Body of pancreas (tissue), 4 donors: ENCODE measurements around the gene XRCC5. TPM values are rescaled to one million over a fixed set of nuclear protein-coding genes. Genes with fewer than 3 reads are reported as not detected.

ENCODE experiments used
- ATAC-seq: fragments of 150-250 bp; one replicate; pipeline ENCODE4 v1.9.1; 2016
- DNase-seq, 4 donors: peaks; one replicate each; pipeline ENCODE4 v3.0.0-alpha.2; 2019
- H3K27ac ChIP-seq, 4 donors: fragments of 200-600 bp; sonication (generic); 1 replicate in 3 of 4; 2 replicates in 1 of 4; pipeline versions ENCODE4 v1.5.1 to v1.6.1; 2016 to 2019; ENCODE audit warnings: mild to moderate bottlenecking in 1 of 4, mixed read lengths in 1 of 4, moderate library complexity in 1 of 4
- H3K27me3 ChIP-seq, 2 donors: fragments of 200-600 bp; sonication (generic); one replicate each; pipeline ENCODE4 v1.6.0; 2016; ENCODE audit warnings: mild to moderate bottlenecking in 1 of 2
- H3K36me3 ChIP-seq, 2 donors: fragments of 200-600 bp; sonication (generic); replicated peaks in 1 of 2; 2 replicates each; pipeline ENCODE4 v1.5.1; 2016; ENCODE audit warnings: low read depth in 2 of 2; ENCODE audit not compliant: insufficient read depth in 1 of 2
- H3K4me1 ChIP-seq: fragments of 200-600 bp; sonication (generic); one replicate; pipeline ENCODE4 v1.6.0; 2016
- H3K4me3 ChIP-seq, 2 donors: fragments of 200-600 bp; sonication (generic); 1 replicate in 1 of 2; 2 replicates in 1 of 2; pipeline ENCODE4 v1.5.1; 2016 to 2019
- H3K9me3 ChIP-seq, 3 donors: fragments of 200-600 bp; sonication (generic); 1 replicate in 2 of 3; 2 replicates in 1 of 3; pipeline ENCODE4 v1.5.1; 2016
- CTCF ChIP-seq, 7 experiments: fragments of 450-650 bp in 4 of 7; fragments of 200-600 bp in 3 of 7; sonication (generic) in 3 of 7; IDR thresholded peaks; one replicate each; pipeline ENCODE4 v1.5.1; 2016 to 2019; ENCODE audit warnings: antibody characterized with exemption in 7 of 7
- POLR2A ChIP-seq, 3 donors: fragments of 450-650 bp; IDR thresholded peaks; one replicate each; pipeline ENCODE4 v1.6.1; 2016; ENCODE audit warnings: antibody characterized with exemption in 3 of 3, mild to moderate bottlenecking in 2 of 3
- WGBS, 2 donors: methylation state at CpG; one replicate each; pipeline ENCODE4 v1.1.5; 2017; 5-methylcytosine and 5-hydroxymethylcytosine counted together
- intact Hi-C: fragments of 100-400 bp; cut with DNase I; formaldehyde crosslinking; loops from one replicate; pipeline ENCODE4 v1.15.1; 2023
- total RNA-seq, 2 donors: library from RNA; depleted of rRNA; stranded (reverse); fragments of >200 nt; gene quantifications; one replicate each; pipeline ENCODE4 v1.1.0, GENCODE V29; 2016

Gene XRCC5
- 10 to 100 TPM; 74.2 to 74.7 TPM for total RNA-seq

- Histone ChIP-seq H3K27me3 (no peaks in the 10 kb centered on the region), H3K4me3 (peak within 1 kb of the TSS; percentile 76 to 83), H3K36me3 (peaks cover 0 to 6% of the 10 kb centered on the region in 2 donors), H3K27ac (peak within 1 kb of the TSS; percentile 73 to 93 (median 81)), H3K9me3 (no peaks in the 10 kb centered on the region), H3K4me1 (peaks cover 37% of the 10 kb centered on the region)
- WGBS, 2 donors = 0% methylated on average over 36 to 57 of the region's 57 CpGs
- DNase-seq = peak; percentile 95 to 99 (median 98)
- intact Hi-C loops = no loop called here
- peak; percentile 100 for ATAC-seq
- peak in 2 of 7 experiments; percentile 3 to 4 for TF ChIP-seq CTCF (IDR thresholded peaks at IDR 0.05)
- peak in 2 of 3 donors; percentile 81 to 83 for TF ChIP-seq POLR2A (IDR thresholded peaks at IDR 0.05)
These were observed at the start of gene XRCC5 for GRCh38 chr2:216108967-216109921. Gene XRCC5 (plus strand): TSS chr2:216109348. CDS start chr2:216109437, 89 bp downstream.

- no peak for ATAC-seq
- WGBS, 2 donors = 85 to 94% methylated on average over 2 of the region's 2 CpGs
- Histone ChIP-seq H3K4me1 (no peaks in the 10 kb centered on the region), H3K4me3 (no peak overlapping the region), H3K9me3 (no peaks in the 10 kb centered on the region), H3K27ac (no peak overlapping the region), H3K36me3 (peaks cover 0 to 1% of the 10 kb centered on the region in 2 donors), H3K27me3 (no peaks in the 10 kb centered on the region)
- no peak for DNase-seq
- intact Hi-C loops = no loop called here
- TF ChIP-seq CTCF (IDR thresholded peaks at IDR 0.05) = no peak
- TF ChIP-seq POLR2A (IDR thresholded peaks at IDR 0.05) = no peak
These were observed 45.0 kb upstream of the XRCC5 start for GRCh38 chr2:216064014-216064630.

- WGBS, 2 donors = 74 to 87% methylated on average over 1 of the region's 1 CpG
- no peaks in the 10 kb centered on the region for H3K4me1 ChIP-seq
- peaks cover 0 to 1% of the 10 kb centered on the region in 2 donors for H3K36me3 ChIP-seq
- ATAC-seq (no peak), DNase-seq (no peak)
- no peaks in the 10 kb centered on the region for H3K27me3 ChIP-seq
- TF ChIP-seq POLR2A (IDR thresholded peaks at IDR 0.05) = no peak
- no peak for TF ChIP-seq CTCF (IDR thresholded peaks at IDR 0.05)
- H3K4me3 ChIP-seq = no peak overlapping the region
- H3K9me3 ChIP-seq = no peaks in the 10 kb centered on the region
- intact Hi-C loops = no loop called here
- no peak overlapping the region for H3K27ac ChIP-seq
These were observed 44.5 kb upstream of the XRCC5 start for GRCh38 chr2:216064665-216065064.

- no peak overlapping the region for H3K27ac ChIP-seq
- WGBS, 2 donors = 87 to 88% methylated on average over 5 of the region's 5 CpGs
- peaks cover 0 to 1% of the 10 kb centered on the region in 2 donors for H3K36me3 ChIP-seq
- no peaks in the 10 kb centered on the region for H3K9me3 ChIP-seq
- H3K4me1 ChIP-seq = no peaks in the 10 kb centered on the region
- DNase-seq (no peak), ATAC-seq (no peak)
- intact Hi-C loops = no loop called here
- TF ChIP-seq CTCF (IDR thresholded peaks at IDR 0.05) (no peak), POLR2A (IDR thresholded peaks at IDR 0.05) (no peak)
- no peak overlapping the region for H3K4me3 ChIP-seq
- H3K27me3 ChIP-seq = no peaks in the 10 kb centered on the region
These were observed 42.9 kb upstream of the XRCC5 start for GRCh38 chr2:216066230-216066629.
